Measurements from ENCODE around the gene TMA7.
"Not testable (repeated sequence)": the region's sequence is repeated elsewhere in the genome, so short reads cannot be mapped to it uniquely, and the experiment has no call there.

TMA7 gene

DNA sequence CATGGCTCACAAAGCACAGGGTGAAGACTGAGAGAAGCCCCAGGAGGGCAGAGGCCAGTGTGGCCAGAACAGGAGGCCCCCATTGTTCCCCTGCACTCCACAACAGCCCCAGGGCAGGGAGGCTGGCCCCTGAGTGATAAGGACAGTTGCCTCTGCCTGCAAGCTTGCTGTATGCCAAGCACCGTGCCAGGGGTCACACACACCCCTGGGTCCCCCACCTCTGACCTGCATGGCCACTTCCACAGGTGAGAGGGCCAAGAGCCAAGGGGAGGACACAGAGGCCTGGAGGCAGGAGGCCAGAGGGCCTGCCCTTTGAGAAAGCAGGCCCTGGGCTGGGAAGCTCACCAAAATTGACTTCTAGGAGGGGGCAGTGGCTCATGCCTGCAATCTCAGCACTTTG, 30.2 kb downstream of the TMA7 start:
- no peak for DNase-seq

DNA sequence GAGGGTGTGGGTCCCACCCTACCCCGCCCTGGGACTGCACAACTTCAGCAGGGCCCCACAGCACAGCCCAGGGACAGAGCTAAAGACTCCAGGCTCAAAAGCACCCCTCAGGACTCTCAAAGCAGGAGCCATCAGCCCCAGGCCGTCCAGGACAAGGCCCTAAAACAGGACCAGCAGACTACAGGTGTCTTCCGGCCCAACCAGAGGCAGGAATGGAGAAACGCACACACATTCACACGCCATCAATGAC, 32.5 kb downstream of the TMA7 start:
- no peak for DNase-seq

DNA sequence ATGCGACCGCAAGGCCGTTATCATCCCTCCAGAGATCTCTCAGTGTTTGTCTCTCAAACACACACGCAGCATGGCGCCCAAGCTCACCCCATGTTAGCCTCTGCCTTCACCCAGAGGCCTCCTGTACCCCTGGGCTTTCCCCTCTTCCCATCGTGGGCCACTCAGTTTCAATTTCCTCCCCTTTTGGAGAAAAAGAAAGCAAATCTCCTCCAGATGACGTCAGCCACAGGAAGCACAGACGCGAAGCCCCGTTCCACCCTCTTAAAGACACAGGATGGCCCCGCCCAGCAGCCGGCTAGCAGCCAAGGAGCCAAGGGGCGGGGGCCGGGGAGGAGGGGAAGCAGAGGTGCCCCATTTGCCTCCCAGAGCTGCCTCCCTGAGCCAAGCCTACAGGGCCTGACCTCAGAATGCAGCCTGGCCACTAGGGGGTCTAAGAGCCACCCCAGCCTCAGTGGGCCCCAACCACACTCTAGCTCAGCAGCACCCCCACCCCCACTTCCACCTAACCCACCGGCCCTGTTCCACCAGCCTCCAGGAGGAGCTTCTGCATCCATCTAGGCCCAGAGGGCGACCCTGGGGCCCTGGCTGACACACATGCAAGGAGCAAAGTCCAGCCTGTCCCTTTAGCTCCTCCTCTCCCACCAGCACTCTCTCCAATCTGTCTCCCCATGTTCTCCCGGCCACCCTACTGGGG, 33.0 kb downstream of the TMA7 start:
- peak; percentile 97 to 98 for DNase-seq

DNA sequence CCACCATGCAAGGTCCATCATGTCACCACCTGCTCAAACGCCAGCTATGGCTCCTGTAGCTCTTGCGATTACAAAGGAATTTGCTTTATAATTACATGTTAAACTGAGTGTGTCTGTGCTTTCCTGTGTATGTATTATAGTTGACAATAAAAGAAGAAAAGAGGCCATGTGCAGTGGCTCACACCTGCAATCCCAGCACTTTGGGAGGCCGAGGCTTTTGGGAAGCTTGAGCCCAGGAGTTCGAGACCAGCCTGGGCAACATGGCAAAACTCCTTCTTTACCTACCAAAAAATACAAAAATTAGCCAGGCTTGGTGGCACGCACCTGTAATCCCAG, 33.5 kb downstream of the TMA7 start:
- no peak for DNase-seq

DNA sequence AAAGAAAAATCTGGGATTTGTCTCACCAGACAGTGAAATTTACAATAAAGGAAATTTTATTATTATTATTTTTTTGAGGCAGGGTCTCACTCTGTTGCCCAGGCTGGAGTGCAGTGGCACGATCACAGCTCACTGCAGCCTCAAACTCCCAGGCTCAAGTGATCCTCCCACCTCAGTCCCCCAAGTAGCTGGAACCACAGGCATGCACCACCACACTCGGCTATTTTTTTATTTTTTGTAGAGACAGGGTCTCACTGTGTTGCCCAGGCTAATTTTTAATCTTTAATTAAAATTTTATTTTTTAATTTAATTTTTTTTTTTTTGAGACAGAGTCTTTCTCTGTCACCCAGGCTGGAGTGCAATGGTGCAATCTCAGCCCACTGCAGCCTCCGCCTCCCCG, 34.0 kb downstream of the TMA7 start:
- not testable (repeated sequence) for DNase-seq

DNA sequence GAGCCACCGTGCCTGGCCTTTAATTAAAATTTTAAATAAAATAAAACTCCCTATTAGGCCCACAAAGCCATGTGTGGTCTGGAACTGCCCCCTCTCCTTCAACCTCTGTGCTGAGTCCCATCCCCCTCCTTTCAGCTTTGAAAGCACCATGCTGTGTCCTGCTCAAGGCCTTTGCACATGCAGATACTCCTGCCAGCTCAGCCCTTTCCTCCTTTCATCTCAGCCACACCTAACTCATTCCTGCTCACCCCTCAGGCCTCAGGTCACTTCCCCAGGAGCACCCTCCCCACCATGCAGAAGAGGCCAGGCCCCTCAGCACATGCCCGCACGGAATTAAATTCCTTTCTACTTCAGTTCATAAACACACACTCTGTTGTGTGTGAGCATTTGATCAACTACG, 34.6 kb downstream of the TMA7 start:
- no peak for DNase-seq

DNA sequence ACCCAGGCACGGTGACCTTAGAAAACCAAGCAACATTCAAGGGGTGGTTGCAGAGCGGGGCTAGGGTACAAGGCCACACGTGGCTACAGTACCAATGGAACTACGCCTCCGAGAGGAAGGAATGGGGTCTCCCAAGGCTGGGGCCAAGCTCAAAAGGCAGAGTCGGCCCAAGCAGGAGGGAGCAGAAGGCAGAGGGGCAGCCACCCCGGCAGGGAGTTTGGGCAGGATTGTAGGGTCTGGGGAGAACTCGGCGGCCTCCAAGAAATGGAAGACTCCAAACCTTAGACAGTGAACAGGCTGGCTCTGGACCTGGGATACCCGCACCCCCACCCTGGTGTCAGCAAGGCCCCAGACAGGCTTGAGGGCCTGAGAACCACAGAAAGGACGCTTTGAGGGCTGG, 35.1 kb downstream of the TMA7 start:
- no peak for DNase-seq

DNA sequence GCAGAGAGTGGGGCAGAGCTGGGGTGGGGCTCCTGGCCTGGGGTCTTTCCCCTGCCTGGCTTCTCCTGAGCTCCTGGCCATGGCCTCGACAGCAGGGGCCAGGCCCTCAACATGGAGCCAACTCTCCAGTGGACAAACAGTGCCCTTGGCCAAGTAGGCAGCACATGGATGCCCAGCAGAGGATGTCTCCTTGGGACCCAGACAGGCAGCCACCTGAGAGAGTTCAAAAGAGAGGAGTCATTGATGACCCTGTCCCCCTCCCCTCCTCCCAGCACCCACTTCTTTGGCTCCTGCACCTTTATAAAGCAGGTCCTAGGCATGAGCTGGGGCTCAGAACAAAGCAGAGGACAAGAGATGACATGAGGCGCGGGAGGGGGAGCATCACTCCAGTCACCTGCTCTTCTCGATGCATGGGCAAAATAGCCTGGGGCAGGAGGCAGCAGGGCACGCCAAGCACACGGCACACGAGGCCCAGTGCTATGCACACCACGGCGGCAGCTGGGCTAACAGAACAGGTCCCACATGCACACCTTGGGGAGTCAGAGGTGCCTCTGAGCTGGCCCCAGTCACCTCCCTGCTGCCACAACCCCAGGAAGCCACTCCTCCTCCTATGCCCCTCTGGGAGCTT, 36.5 kb downstream of the TMA7 start:
- DNase-seq = no peak

DNA sequence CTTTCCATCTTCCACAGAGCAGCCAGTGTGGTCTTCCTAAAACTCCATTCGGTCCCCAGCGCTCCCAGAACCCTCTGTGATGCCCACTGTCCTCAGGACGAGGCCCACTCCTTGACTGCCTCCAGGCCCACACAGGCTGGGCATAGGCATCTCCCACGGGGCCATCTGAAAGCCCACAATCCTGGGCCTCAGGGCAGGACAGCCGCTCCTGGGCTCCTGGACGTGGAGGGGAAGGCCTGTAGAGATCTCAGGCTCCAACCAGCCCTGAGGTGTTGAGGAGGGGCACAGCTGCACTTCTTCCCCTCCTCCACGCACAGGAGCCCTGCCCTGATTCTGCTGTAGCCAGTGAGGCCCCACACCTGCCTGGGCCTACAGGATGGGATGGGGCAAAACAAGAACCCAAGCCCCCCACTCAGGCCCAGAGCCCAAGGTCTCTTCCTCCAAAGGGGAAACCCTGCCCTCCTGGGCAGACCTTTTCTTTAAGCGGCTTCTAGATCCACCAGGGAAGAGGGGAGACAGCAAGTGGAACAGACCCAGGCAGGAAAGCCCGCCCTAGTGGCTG, 38.0 kb downstream of the TMA7 start:
- no peak for DNase-seq

DNA sequence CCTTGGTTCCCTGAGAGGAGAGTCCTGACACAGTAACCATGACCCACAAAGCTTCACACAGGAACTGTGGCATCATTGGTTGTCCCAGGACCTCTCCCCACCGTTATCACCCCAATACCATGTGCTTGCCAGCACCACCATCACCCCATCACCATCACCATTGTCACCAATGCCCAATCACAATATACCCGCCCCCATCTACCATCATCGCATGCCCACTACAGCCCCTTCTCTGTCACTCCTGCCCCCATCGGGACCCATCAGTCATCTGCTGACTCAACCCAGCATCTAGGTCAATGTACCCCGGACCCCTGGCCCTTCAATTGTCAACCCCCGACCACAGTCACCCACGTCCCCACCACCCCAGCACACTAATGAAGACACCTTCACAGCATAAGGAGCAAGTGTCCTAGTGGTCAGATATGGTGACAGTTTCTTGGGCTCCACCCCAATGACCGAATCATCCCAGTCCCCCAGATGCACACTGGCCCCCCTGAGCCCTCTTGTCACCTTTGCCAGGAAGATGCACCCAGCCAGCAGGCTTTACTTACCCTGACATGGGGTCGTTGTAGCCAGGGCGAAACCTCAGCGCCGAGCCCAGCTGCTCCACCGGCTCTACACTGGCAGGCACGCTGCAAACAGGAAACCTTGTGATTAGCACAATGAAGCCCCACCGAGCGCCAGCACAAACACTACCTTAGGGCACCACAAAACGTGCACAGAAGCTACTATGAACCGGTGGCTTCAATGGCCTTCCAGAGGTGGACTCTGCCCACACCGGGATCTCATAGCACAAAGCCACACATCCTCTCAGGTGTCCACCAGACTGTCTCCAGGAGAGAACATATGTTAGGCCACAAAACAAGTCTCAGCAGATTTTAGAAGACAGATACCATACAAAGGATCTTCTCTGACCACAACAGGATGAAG, 38.8 kb downstream of the TMA7 start:
- peak; percentile 52 to 77 for DNase-seq

DNA sequence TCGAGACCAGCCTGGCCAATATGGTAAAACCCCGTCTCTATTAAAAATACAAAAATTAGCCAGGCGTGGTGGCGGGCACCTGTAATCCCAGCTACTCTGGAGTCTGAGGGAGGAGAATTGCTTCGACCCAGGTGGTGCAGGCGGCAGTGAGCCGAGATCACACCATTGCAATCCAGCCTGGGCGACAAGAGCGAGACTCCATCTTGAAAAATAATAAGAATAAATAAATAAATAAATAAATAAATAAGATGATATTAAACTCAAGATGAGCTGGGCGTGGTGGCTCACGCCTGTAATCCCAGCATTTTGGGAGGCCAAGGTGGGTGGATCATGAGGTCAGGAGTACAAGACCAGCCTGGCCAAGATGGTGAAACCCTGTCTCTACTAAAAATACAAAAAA, 40.8 kb downstream of the TMA7 start:
- not testable (repeated sequence) for DNase-seq

DNA sequence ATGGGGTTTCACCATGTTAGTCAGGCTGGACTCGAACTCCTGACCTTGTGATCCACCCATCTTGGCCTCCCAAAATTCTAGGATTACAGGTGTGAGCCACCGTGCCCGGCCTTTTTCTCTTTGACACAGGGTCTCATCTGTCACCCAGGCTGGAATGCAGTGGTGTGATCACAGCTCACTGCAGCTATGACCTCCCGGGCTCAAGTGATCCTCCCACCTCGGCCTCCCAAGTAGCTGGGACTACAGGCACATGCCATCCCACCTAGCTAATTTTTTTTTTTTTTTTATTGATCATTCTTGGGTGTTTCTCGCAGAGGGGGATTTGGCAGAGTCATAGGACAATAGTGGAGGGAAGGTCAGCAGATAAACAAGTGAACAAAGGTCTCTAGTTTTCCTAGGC, 42.8 kb downstream of the TMA7 start:
- DNase-seq = not testable (repeated sequence)

DNA sequence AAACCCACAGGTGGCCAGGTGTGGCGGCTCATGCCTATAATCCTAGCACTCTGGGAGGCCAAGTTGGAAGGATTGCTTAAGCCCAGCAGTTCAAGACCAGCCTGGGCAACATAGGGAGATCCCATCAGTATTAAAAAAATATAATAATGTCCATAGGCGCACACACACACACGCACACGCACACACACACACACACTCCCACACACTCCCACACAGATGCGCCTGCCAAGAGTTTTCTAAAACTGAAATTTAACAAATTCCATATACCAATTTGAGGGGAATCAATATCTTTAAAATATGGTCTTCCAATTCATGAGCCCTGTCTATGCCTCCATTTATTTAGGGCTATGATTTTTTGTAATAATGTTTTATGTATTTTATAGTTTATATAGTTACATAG, 46.9 kb downstream of the TMA7 start:
- no peak for DNase-seq

DNA sequence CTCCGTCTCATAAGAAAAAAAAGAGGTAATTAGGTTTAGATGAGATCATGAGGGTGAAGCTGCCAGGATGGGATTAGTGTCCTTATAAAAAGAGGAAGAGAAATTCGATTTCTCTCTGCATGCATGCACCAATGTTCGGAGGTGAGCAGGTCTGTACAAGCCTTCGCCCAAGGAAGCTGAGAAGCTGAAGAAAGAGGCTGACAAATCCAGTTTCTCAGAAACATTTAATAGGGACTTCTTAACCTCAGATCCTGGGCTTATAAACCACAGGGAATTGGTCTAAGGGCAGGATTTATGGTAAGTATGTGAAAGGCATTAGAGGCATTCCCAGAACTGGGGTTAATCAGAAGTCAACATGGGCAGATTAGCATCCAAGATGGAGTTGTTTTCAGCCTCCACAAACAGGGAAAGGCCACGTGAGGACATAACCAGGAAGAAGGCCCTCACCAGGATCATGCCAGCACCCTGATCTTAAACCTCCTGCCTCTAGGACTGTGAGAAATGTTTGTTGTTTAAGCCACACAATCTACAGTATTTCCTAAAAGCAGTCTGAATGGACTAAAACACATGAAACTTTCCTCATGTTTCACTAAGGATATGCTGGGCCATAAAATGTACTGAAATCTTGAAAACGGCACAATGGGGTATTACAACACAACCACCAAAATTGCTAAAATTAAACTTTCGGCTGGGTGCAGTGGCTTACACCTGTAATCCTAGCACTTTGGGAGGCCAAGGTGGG, 52.6 kb downstream of the TMA7 start:
- peak in 1 of 2 donors; percentile 24 for DNase-seq

DNA sequence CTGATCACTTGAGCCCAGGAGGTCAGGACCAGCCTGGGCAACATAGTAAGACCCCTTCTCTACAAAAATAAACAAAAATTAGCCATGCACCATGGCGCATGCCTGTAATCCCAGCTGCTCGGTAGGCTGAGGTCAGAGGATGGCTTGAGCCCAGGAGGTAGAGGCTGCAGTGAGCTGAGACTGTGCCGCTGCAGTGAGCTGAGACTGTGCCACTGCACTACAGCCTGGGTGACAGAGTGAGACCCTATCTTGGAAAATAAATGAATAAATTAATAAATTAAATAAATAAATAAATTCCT, 53.1 kb downstream of the TMA7 start:
- no peak for DNase-seq
